ENCODE measurements around the gene GRN.
"Not testable (repeated sequence)": the region's sequence is repeated elsewhere in the genome, so short reads cannot be mapped to it uniquely, and the experiment has no call there.

Gene GRN

DNA sequence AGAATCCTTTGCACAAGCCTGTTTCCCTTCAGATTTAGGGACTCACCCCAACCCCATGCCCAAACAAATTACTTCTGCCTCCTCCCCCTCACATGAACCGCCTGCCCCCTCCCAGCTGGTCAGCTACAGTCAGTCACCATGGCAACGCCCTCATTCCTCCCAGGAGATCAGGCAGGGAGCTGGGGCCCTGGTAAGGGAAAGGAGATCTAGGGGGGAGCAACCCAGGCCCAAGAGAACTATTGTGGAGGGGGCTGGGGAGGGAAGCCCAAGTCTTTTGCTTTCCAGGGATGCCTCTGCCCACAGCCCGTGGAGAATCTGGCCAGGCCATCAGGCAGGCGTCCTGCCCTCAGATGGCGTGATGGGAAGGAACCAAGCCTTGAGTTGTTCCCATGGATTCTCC, 15.7 kb downstream of the GRN start:
- peak in 11 of 51 donors; percentile 9 to 28 (median 16) for DNase-seq

DNA sequence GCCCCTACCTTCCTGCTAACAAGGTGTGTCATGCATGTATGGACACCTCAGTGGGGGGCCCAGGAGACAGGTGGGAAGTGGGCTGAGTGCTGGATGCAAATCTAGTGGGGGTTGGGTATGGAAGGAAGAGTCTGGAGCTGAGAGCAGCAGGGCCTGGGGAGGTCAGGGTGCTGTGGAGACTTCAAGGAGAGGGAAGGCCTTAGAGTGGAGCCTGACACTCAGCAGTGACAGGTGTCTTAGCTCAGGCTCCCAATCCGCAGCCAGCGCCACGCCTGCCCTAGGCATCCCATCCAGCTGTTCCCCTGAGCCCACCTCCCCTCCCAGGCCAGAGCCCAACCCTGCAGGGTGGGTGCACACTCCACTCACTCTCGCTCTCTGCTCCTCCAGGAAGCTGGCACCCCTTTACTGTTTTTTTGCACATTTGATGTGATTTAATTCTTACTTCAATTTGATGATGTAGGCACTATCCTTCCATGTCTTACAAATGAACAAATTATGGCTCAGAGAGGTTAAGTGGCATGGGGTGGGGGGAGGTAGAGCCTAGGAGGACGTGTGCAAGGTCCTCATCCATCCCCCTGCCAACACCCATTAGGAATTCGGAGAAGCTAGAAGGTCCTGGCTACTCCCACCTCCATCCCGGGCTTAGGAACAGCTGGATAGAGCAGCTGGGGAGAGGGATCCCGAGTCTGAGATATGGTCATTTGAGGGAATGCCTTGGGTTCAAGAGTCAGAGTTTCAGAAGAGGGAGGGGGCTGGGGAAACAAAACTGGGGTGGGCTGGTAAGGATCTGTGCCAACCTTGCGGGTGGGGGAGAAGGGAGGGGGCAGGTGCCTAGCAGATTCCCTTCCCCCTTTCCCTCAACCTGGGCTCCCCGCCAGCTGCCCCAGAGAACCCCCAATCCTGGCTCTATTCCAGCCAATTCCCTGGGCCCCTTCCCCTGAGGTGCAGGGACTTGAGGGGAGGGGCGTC, 16.5 kb downstream of the GRN start:
- peak in 1 of 51 donors; percentile 20 for DNase-seq

DNA sequence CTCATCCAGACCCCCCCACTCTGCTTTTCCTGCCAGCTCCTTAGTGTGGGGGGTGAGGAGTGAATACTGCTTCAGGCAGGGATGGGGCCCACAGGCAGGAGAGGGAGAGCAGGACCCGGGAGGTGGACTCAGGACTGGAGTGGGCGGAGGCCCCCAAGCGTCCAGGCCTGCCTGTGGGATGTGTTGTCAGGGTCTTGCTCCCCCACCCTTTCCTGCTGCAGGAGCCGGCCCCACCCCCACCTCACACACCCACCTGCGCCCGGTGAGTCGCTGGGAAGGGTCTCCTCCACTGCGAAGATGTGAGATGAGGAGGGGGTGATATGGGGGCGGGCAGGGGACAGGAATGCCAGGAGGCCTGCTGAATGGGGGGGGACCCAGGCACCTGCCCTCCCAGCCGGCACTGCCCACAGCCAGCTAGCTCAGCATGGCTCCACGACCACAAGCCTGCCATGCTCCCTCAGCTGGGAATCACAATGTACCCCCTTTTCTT, 17.4 kb downstream of the GRN start:
- DNase-seq, result no peak

DNA sequence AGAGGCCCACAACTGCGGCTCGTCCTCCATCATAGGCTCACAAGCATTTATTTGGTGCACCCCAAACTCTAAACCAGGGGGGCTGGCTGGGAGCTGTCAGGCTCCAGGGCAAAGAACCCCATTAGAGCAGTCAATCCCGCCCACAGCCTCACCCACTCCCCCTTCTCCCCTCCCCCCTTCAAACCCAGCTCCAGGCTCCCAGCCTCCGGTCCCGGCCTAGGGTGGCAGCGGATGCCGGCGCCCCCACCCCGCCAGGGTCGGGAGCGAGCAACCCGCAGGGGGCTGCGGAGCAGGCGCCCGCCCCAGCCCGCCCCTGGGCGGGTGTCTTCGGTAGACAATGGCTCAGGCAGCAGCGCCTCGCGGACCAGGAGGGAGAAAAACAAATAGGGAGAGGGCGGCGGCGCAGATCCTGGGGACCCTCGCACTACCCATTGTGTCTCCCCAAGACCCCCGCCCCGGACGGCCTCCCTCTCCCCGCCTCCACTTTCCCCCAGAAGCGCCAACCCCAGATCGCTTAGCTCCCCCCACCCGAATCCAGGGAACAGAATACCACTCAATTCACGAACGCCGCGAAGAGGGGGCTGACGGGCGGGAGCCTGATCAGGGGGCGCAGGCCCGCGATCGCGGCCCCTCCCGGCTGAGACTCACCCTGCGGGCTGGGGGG, 18.0 kb downstream of the GRN start:
- peak in 7 of 51 donors; percentile 20 to 32 (median 26) for DNase-seq

DNA sequence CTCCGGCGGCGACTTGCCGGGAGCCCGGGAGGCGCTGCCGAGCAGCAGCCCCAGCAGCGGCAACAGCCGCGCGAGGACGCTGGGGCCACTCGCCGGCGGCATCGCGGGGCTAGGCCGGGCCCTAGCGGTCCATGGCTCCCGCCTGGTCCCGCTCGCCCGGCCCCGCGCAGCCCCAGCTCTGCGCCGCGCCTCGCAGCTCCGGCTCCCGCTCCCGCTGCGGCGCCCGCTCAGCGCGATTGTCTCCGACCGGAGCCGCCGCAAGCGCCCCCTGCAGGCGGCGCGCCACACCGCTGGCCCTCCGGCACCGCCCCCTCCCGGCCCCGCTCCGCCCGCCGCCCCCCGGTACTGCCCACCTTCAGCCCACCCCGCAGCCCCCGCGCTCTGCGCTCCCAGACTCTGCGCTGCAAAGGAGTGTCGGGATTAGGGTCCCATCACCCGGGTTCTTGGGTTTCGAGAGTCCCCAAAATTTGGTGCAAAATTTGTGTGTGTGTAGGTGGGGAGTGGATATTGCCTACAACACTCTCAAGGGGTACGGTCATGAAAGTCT, 18.6 kb downstream of the GRN start, which contains the start of gene FAM171A2:
TSS of gene FAM171A2 (minus strand) at position 241 of the 547 bp plus-strand sequence. CDS start at position 102, 139 bp downstream.
- peak in 29 of 51 donors; percentile 13 to 74 (median 35) for DNase-seq

DNA sequence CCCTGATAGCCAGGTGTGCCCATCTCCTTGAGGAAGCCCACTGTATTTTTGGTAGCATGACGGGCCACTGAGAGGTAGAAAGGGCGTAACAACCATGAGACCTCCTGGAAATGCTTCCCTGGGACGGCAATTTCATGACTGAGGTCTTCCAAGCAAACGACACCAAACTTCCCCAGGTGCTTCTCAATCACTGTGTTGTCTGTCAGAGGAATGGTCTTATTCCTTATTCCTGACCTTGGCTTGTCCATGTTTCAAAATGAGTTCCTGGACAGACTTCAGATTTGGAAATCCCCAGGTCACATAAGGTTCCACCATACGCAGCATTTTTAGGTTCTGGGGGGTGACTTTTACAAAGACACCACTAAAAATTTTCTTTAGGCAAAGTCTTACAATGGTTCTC, 19.9 kb downstream of the GRN start:
- DNase-seq, result not testable (repeated sequence)

DNA sequence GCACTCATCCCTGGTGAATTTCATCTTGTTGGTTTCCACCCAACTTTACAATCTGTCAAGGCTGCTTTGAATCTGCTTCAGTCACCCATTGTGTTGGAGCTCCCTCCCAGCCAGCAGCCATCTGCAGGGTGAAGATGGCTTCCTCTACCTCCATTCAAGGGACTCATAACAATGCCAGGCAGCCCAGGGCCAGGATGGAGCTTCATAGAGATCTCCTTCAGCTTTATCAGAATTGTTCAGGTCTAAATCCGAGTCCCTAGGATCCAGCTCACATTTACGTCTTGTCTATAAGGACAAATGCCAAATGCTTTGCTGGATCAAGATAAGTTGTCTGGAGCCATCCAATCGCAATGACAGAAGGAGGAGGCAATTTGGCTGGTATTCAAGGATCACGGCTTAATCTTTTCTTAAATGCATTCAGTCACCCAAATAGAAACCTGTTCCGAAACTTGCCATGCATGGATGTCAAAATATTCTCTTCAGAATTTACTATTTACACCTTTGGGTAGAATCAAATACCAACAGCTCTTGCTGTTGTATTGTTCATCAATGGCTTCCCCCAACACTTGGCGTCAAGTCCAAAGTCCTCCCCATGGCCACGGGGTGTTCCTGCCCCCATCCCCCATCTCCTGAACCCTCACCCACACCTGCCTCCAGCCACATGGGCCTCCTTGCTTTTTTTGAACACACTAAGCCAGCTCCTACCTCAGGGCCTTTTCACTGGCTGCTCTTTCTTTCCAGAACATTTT, 22.3 kb downstream of the GRN start:
- DNase-seq, result no peak

DNA sequence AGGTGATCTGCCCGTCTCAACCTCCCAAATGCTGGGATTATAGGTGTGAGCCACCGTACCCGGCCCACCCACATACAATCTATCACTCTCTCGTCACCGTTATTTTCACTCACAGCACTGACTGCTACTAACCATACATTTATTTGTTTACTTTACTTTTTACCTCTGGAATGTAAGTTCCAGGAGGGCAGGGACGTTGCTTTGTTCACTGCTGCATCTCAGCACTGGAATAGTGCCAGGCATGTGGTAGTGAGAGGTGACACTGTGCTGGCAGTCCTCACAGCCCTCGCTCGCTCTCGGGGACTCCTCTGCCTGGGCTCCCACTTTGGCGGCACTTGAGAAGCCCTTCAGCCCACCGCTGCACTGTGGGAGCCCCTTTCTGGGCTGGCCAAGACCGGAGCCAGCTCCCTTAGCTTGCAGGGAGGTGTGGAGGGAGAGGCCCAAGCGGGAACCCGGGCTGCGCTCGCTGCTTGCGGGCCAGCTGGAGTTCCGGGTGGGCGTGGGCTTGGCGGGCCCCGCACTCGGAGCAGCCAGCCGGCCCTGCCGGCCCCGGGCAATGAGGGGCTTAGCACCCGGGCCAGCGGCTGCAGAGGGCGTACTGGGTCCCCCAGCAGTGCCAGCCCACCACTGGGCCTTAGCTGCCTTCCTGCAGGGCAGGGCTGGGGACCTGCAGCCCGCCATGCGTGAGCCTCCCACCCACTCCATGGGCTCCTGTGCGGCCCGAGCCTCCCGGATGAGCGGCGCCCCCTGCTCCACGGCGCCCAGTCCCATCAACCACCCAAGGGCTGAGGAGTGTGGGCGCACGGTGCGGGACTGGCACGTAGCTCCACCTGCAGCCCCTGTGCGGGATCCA, 23.5 kb downstream of the GRN start:
- DNase-seq, result not testable (repeated sequence)

DNA sequence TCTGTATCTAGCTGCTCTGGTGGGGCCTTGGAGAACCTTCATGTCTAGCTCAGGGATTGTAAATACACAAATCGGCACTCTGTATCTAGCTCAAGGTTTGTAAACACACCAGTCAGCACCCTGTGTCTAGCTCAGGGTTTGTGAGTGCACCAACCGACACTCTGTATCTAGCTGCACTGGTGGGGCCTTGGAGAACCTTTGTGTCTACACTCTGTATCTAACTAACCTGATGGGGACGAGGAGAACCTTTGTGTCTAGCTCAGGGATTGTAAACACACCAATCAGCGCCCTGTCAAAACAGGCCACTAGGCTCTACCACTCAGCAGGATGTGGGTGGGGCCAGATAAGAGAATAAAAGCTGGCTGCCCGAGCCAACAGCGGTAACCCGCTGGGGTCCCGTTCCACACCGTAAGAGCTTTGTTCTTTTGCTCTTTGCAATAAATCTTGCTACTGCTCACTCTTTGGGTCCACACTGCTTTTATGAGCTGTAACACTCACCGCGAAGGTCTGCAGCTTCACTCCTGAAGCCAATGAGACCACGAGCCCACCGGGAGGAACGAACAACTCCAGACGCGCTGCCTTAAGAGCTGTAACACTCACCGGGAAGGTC, 24.4 kb downstream of the GRN start:
- DNase-seq, result not testable (repeated sequence)

DNA sequence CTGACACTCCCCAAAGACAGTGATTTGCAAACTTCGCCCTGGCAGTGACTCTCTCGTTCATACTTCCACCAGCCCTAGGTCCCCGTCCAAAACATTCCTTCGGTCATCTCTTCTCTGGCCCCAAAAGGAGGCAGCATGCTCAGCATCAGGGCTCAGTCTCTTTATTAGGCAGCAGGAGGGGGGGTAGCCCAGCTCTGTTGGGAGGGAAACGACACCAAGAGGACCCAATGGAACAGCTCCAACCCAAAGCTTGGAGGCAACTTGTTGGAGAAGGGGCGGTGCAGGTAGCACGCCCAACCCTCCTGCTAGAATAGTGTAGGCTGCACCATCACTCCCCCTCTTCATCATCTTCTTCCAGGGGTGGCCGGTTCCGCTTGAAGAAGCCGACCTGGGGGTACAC, 26.9 kb downstream of the GRN start:
- DNase-seq, result no peak

DNA sequence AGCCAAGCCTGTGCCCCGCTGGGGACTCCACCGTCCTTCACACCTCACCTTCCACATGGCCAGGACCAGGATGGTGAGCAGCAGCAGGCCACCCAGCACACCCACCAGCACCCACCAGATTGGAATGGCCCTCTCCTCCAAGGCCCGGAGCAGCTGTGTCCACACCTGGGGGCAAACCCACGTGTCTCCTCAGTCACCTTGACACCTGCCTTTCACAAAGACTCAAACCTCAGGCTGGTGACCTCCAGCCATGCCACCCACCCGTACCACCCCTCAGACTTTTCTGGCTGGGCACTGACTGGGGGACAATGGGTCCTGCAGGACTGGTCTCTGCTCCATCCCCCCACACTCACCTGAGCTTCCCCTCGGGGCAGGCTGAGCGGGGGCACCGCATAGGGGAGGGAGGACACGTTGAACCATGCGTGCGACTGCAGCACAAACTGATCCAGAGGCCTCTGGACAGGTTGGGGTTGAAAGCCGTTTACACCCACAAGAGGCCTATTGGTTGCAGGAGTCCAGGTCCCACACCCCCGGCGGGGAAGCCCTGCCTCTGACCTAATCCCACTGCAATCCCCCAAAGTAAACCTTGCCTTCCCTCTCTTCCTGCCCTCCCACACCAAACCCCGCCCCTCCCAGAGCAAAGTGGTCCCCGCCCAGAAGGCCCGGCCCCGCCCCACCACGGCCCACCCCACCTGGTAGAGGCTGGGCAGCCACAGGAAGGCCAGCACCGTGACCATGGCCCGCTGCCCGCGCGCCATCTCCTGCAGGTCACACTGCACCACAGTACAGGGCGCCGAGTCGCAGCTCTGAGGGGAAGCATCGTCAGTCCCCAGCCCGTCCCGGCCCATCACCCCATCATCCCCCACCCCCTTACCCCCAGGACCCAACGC, 29.4 kb downstream of the GRN start:
- DNase-seq, result no peak

DNA sequence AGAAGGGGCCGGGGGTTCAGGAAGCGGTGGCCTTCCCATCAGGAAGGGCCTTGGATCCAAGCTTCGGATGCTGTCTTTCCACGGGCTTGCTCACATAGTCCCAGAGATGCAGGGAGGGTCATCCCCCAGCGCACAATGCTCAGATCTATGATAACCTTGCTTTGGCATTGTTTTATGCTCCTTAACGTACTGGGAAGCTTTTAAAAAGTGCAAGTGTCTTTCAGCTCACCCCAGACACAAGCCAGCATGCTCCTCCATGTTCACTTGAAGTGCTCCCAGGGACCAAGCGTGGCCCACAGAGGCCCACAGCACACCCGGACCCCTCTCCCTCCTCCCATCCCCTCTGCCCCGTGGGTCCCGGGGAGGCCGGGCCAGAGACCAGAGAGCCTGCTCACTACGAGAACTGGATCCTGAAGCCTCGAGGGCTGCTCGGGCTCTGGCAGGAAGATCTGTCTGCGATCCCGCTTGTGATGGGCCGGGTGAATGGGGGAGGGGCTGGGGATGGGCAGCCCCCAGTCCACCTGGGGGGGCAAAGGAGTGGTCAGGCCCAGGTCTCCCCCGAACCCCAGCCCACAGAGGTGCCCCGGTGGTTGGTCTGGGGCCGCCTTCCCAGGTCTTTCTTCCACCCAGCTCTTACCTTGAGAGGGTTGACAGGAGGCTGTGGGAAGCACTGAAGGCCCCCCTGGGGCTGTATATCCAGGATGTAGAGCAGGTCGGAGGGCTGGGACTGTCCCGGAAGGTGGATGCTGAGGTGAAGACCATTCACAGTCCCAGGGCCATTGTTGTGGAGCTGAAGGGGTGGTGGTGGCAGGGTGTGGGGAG, 30.3 kb downstream of the GRN start:
- no peak for DNase-seq

DNA sequence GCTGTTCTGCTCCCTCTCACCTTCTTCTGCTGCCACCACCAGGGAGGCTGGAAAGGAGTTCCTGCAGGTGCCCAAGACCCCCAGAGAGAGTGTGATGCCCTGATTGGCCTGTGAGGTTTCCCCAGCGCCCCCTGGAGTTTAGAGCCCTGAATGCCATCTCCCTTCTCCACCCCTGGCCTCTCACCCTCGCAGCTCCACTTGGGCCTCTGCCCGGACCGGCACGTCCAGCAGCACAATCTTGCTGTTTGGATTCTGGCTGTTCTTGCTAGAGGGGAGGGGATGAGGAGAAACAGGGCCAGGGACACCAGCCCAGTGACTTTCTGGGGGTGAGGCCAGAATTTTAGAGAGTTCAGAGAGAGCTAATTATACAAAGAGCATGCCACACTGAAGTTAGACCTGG, 31.0 kb downstream of the GRN start:
- peak in 18 of 51 donors; percentile 11 to 63 (median 26) for DNase-seq

DNA sequence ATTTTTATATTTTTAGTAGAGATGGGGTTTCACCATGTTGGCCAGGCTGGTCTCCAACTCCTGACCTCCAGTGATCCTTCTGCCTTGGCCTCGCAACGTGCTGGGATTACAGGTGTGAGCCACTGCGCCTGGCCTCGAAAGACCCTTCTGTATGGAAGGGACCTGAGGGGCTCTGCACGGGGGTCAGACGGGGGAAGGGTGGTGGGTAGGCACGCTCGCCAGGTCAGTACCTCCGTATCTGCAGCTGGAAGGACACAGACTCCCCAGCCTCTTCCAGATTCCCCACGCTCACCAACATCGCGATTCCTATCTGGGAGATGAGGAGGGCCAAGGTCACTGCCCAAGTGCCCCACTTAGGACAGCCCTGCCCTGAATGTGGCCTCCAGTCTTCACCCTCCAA, 31.7 kb downstream of the GRN start:
- no peak for DNase-seq

DNA sequence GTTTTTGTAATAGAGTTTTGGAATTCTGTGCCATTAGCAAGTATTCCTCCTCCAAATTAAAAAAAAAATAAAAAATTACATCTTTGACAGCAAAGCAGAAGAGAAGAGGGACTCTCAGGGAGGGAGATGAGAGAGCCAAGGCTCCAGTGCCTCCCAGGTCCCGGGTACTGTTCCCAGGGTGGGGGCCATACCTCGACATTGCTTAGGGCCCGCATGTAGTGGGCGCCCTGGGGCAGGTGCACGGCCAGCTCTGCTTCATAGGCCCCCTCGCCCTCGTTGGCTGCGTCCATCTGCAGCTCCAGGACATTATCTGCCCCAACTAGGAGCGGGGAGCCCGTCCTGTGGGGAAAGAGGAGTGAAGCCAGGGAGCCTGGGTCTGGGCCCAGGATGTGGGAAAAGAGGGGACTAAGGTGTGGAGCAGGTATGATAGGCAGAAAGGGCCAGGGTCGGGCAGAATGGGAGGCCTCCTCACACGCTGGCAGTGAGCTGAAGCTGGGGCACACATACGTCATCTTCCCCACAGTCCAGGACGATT, 33.1 kb downstream of the GRN start:
- DNase-seq, result no peak

DNA sequence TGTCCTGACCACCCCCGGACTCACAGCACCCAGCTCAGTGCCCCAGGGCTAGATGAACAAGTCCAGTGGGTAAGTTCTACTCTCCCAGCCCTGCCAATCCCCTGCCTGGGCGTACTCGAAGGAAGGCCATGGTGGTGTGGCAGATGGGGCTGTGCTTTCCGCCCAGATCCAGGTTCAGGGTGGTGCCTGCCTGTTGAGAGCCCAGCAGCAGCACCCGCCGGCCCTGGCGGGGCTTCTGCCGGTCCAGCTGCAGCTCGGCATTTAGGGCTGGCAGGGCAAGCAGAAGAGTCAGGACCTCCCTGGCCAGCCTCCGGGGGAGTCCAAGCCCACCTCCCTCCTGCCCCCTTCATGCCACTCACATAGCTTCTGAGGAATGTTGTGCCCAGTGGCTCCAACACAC, 34.8 kb downstream of the GRN start:
- no peak for DNase-seq

DNA sequence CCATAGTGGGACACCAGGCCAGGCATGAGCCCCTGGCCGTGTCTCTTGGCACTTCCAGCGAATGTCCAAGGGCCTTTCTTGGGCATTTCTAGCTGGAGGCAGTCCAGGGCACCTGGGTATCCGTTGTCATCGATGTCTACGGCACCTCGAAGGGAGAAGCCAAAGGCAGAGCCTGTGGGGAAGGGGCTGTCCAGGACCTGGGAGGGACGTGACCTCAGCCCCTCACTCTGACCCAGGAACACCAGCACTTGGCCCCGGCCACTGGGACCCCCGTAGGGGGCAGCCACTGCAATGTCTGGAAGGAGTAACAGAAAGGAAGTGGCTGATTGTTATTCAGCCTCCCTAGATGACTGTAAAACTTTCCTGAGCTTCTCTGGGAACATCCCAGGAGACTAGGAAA, 35.7 kb downstream of the GRN start:
- no peak for DNase-seq

Measured in hypothalamus (tissue), 51 donors.